Measurements from ENCODE around the gene SMAD6.

DNA sequence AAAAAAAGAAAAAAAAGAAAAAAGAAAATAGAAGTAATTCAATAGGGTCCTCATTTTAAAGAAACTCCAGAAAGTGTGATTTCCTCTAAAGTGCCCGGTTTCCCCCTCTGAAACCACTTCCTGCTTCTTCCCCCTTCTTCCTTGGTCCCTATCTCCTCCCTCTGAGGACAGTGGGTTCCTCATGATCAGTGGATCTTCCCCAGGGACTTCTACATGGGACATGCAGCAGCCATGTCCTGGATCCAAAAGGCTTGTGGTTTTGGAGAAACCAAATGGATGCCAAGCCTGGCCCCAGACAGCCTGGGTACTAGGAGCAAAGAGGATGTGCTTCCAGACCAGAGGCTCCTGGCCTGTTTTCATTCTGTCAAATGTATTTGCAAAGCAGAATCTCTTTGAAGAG is 26.6 kb upstream of the SMAD6 start:
- no peak for TF ChIP-seq EZH2phosphoT487 (IDR thresholded peaks at IDR 0.05; ENCODE audit: unreplicated experiment)
- TF ChIP-seq, protein P1, sequence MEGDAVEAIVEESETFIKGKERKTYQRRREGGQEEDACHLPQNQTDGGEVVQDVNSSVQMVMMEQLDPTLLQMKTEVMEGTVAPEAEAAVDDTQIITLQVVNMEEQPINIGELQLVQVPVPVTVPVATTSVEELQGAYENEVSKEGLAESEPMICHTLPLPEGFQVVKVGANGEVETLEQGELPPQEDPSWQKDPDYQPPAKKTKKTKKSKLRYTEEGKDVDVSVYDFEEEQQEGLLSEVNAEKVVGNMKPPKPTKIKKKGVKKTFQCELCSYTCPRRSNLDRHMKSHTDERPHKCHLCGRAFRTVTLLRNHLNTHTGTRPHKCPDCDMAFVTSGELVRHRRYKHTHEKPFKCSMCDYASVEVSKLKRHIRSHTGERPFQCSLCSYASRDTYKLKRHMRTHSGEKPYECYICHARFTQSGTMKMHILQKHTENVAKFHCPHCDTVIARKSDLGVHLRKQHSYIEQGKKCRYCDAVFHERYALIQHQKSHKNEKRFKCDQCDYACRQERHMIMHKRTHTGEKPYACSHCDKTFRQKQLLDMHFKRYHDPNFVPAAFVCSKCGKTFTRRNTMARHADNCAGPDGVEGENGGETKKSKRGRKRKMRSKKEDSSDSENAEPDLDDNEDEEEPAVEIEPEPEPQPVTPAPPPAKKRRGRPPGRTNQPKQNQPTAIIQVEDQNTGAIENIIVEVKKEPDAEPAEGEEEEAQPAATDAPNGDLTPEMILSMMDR (conservative IDR thresholded peaks at IDR 0.05; ENCODE audit: low read depth in 2 of 2): no peak
- TF ChIP-seq EZH2 (IDR thresholded peaks at IDR 0.05; ENCODE audit: low read depth, unreplicated experiment): no peak
- no peak for TF ChIP-seq POLR2AphosphoS5 (IDR thresholded peaks at IDR 0.05; ENCODE audit: low read depth)
